GM18519 (cell line): Measurements from ENCODE around the gene LENG1.
A peak's percentile ranks its signal among the peaks of the same experiment; 100 is the strongest.

Experiments
- ATAC-seq: cut with Tn5 transposase; IDR thresholded peaks from one replicate; pipeline ENCODE4 v1.9.1; 2021; ENCODE audit warnings: mild to moderate bottlenecking, moderate library complexity; ENCODE audit not compliant: unreplicated experiment, low FRiP score

Gene LENG1

DNA sequence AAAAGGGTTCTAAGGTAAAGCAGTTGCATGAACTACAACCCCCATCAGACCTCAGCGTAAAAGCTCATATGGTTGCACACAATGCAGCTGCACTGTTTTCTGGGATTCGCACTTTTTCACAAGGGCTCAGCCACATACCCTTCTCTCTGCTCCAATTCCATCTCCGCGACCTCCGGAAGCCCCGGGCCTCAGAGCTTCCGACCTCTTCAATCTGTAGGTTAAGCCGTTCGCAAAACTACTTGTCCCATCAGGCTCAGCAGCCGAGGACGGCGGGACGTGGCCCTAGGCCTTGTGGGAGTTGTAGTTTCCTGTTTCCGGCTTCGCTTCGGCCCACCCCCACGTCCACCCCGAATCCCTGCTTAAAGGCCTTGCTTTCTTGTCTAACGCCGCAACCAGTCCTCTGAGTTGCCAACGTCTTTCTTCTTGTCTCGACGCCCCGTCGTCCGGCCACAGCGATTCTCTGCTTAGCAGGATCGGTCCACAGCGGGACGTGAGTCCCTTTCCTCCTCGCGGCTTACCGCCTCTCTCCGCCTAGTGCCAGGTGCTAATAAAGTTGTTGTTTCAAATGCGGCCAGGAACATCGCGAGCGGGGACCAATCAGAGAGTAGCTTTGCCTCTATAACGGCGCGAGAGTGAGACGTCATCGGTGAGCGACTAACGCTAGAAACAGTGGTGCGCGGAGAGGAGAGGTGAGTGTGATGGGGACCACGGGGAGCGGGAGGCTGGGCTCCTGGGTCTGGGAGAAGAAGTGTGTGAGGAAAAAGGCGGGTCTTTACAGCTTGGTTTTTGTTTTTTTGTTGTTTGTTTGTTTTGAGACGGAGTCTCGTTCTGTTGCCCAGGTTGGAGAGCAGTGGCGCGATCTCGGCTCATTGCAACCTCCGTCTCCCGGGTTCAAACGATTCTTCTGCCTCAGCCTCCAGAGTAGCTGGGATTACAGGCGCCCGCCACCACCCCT is 44.1 kb downstream of the LENG1 start, which contains the start of the genes PRPF31 and TFPT:
PRPF31 (plus strand) TSS at position 646 of the 955 bp plus-strand sequence. CDS start 2,525 bp downstream, outside the sequence.
TFPT (minus strand) TSS at position 549 of the 955 bp plus-strand sequence; CDS start at position 161, 388 bp downstream.
- peak; percentile 52 for ATAC-seq

DNA sequence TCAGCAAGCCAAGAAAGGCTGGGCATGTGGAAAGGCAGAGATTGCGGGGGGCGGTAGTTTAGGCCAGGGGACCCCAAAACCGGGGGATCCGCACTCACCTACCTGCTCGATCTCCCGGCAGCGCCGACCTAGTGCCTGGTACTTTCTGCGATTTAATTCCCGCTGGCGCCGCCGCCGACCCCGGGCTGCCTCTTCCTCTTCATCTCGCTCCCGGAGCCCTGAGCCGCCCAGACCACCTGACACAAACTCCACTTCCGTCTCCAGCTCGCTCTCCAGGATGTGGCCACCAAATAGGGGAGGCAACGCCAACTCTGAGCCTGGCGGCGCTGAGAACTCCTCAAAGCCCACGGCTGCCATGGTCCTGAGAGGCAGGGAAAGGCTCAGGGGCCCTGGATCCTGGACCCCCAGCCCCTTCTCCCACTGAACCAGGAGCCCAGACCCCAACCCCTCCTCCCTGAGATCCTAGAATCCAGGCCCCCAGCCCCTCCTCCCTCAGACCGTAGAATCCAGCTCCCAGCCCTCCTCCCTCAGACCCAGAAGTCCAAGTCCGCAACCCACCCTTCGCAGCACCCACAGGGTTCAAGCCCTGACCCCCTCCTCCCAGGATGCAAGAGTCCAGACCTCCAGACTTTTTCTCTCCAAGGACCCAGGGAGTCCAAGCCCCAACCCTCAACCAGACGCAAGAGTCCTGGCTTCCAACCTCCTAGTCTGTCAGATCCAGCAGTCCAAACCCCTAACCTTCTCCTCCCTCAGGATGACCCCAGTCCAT is 45.0 kb downstream of the LENG1 start:
- no peak for ATAC-seq

DNA sequence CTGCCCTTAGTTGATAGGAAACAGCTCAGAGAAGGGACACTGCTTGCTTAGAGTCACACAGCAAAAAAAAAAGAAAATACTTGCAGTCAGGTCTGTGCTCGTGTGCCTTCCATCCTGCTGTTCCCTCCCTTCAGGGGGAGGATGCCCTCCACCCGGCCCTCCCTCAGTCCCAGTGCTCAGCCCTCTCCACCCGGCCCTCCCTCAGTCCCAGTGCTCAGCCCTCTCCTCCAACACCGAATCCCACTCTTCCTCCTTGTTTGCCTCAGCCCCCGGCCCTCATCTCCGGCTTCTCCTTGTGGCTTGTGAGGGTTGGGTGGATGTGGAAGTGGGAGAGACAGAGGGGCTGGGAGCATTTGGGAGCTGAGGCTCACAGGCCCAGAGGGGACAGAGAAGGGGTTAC is 49.9 kb downstream of the LENG1 start:
- ATAC-seq = no peak

DNA sequence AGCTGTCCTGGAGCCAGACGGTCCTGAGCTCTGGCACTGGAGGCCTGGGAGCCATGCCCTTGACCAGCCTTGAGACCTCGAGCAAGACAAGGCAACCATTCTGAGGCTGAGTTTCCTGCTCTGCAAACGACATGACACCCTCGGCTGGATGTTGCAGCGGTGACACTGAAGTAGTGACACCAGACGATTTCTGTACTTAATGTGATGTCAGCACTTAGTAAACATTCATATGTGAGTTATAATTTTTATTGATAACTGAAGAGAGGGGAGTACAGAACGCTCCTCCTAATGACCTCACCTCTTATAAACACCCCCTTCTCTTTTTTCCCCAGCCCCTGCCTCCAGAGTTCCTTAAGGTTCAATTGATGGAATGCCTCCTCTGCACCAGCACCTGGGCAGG is 51.0 kb downstream of the LENG1 start:
- no peak for ATAC-seq

DNA sequence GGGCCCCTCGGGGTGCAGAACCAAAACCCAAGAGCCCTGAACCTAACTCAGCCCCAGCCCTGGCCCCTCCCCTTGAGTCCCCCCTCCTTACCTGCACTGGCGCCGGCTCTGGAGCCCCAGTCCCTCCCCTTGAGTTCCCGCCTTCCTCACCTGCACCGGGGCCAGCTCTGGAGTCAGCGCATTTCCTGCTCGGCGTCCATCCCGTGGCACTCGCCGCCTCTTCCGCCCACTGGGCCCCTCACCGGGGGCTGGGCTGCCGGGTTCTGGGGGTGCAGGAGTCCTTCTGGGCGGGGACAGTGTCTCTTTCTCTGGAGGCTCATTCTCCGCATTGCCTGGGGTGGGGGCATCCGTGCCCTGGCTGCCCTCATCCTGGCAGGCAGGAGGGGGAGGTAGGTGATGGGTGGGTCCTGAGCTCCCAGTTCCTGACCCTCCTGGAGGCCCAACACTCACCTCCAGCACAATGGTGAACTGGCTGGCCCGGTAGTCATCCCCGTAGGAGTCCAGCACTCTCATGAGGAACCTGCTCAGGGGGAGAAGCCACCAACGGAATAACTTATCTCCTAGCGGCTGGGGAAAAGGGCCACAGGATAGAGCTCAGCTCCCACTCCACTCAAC is 51.5 kb downstream of the LENG1 start:
- ATAC-seq = no peak

DNA sequence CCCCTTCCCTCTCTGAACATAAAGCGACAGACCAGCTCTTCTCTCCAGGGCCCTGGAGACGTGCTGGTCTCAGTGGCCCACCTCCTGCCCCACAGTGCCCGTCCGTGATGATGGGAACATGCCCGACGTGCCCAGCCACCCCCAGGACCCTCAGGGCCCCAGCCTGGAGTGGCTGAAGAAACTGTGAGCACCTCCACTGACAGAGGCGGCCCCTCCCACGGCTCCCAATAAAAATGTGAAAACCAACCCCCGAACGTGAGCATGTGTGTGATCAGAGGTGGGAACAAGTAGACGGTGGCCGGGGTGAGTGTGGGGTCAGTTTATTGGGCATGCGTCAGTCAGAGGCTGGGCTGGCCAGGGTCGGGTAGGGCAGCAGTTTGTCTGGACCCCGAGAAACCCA is 52.8 kb downstream of the LENG1 start:
- no peak for ATAC-seq

DNA sequence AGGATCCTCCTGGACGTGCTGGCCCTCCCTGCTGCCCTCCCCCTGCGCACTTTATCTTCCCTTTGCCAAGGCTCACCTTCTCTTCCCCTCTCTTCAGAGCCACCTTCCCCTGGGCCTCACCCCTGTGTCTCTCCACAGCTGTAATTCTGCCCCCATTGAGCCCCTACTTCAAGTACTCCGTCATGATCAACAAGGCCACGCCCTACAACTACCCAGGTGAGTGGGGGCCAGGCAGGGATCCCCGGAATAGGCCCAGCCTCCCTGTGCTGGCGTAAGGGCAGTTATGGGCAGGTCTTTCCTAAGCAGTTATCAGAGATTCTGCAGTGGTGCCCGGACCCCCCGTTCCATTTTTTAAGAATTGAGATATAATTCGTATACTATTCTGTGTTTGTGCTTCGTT is 53.7 kb downstream of the LENG1 start:
- no peak for ATAC-seq
